NCI-H460 (cell line): ENCODE measurements around the gene PCDHA12. TPM values are rescaled to one million over a fixed set of nuclear protein-coding genes. Genes with fewer than 3 reads are reported as not detected.

Experiments
- total RNA-seq: library from RNA; depleted of rRNA; stranded (reverse); fragments of >200 nt; shearing (Covaris generic); gene quantifications from 2 replicates; pipeline ENCODE4 v1.2.3, GENCODE V29; 2014; rRNA removed

PCDHA12 gene
- total RNA-seq, 1 experiment from 2014 or later: 5.6 TPM

Other genes starting within 250 kb of the PCDHA12 start
- 2.6 and 2.7 TPM in 2 replicates for gene CD14, start 242.1 kb upstream of the PCDHA12 start, total RNA-seq
- gene TMCO6, start 235.9 kb upstream of the PCDHA12 start, total RNA-seq: 9.5 and 13.8 TPM in 2 replicates
- 64.3 and 78.9 TPM in 2 replicates for gene NDUFA2, start 227.7 kb upstream of the PCDHA12 start, total RNA-seq
- gene IK, start 227.5 kb upstream of the PCDHA12 start, total RNA-seq: 114 and 121 TPM in 2 replicates
- 22.9 and 25.1 TPM in 2 replicates for gene WDR55, start 210.4 kb upstream of the PCDHA12 start, total RNA-seq
- gene DND1, start 201.7 kb upstream of the PCDHA12 start, total RNA-seq: 0.75 and 0.77 TPM in 2 replicates
- 80.8 and 85.3 TPM in 2 replicates for gene HARS1, start 183.9 kb upstream of the PCDHA12 start, total RNA-seq
- 34.8 and 39.1 TPM in 2 replicates for gene HARS2, start 183.9 kb upstream of the PCDHA12 start, total RNA-seq
- gene ZMAT2, start 174.9 kb upstream of the PCDHA12 start, total RNA-seq: 60.1 and 62.5 TPM in 2 replicates
- 0.07 and 0.12 TPM in 2 replicates for gene PCDHA1, start 89.2 kb upstream of the PCDHA12 start, total RNA-seq
- gene PCDHA2, start 80.5 kb upstream of the PCDHA12 start, total RNA-seq: not detected in 2 replicates
- not detected in 2 replicates for gene PCDHA3, start 74.3 kb upstream of the PCDHA12 start, total RNA-seq
- 0.09 TPM in 1 of 2 replicates, not detected in the other for gene PCDHA4, start 68.2 kb upstream of the PCDHA12 start, total RNA-seq
- gene PCDHA5, start 53.7 kb upstream of the PCDHA12 start, total RNA-seq: not detected in 2 replicates
- not detected in 2 replicates for gene PCDHA6, start 47.3 kb upstream of the PCDHA12 start, total RNA-seq
- gene PCDHA7, start 41.0 kb upstream of the PCDHA12 start, total RNA-seq: 0.15 TPM in 1 of 2 replicates, not detected in the other
- gene PCDHA8, start 34.1 kb upstream of the PCDHA12 start, total RNA-seq: 0.05 TPM in 1 of 2 replicates, not detected in the other
- gene PCDHA9, start 26.9 kb upstream of the PCDHA12 start, total RNA-seq: 0.02 TPM in 1 of 2 replicates, not detected in the other
- 0.03 and 0.05 TPM in 2 replicates for gene PCDHA10, start 19.4 kb upstream of the PCDHA12 start, total RNA-seq
- not detected in 2 replicates for gene PCDHA11, start 6.4 kb upstream of the PCDHA12 start, total RNA-seq
- gene PCDHA13, start 6.8 kb downstream of the PCDHA12 start, total RNA-seq: 1.2 and 1.3 TPM in 2 replicates
- 0.92 and 1.1 TPM in 2 replicates for gene PCDHAC1, start 51.0 kb downstream of the PCDHA12 start, total RNA-seq
- 1.0 and 1.2 TPM in 2 replicates for gene PCDHAC2, start 91.2 kb downstream of the PCDHA12 start, total RNA-seq
- gene PCDHB1, start 176.1 kb downstream of the PCDHA12 start, total RNA-seq: 0.03 TPM in 1 of 2 replicates, not detected in the other
- 0.29 and 0.52 TPM in 2 replicates for gene PCDHB2, start 219.3 kb downstream of the PCDHA12 start, total RNA-seq
- 0.12 and 0.14 TPM in 2 replicates for gene PCDHB3, start 225.2 kb downstream of the PCDHA12 start, total RNA-seq
- not detected in 2 replicates for gene PCDHB4, start 246.5 kb downstream of the PCDHA12 start, total RNA-seq